Measurements from ENCODE around the gene TOMT.

GRCh38 chr11:72080326-72081183, 25.2 kb upstream of the TOMT start, which contains the start of the genes LRRC51 and NUMA1:
- TF ChIP-seq EZH2phosphoT487 (IDR thresholded peaks at IDR 0.05) (no peak), CTCF (IDR thresholded peaks at IDR 0.05) (no peak)

Data from neural progenitor cell (in vitro differentiated cells).